Measurements from ENCODE around the gene PTPRA.
A peak's percentile ranks its signal among the peaks of the same experiment; 100 is the strongest.

PTPRA gene

GRCh38 chr20:2838170-2838797 is 35.0 kb upstream of the PTPRA start:
- no peak for TF ChIP-seq TAF1 (IDR thresholded peaks at IDR 0.05; ENCODE audit: borderline replicate concordance, low read depth, low read length)
- TF ChIP-seq POLR2AphosphoS5 (IDR thresholded peaks at IDR 0.05; ENCODE audit: low read depth, low read length): no peak
- TF ChIP-seq POLR2A (IDR thresholded peaks at IDR 0.05; ENCODE audit: low read depth, low read length): no peak
- FAIRE-seq: peak; percentile 58

GRCh38 chr20:2838847-2839671 is 34.2 kb upstream of the PTPRA start:
- no peak for TF ChIP-seq POLR2AphosphoS5 (IDR thresholded peaks at IDR 0.05; ENCODE audit: low read depth, low read length)
- no peak for TF ChIP-seq POLR2A (IDR thresholded peaks at IDR 0.05; ENCODE audit: low read depth, low read length)
- TF ChIP-seq TAF1 (IDR thresholded peaks at IDR 0.05; ENCODE audit: borderline replicate concordance, low read depth, low read length): no peak
- DNase-seq (ENCODE audit: insufficient read length): no peak
- FAIRE-seq: no peak

More at GRCh38 chr20:2838170-2838797, 35.0 kb upstream of the PTPRA start:
- no peak for DNase-seq (ENCODE audit: insufficient read length)

- peak; percentile 74 for FAIRE-seq
- no peak for TF ChIP-seq POLR2AphosphoS5 (IDR thresholded peaks at IDR 0.05; ENCODE audit: low read depth, low read length)
- no peak for TF ChIP-seq TAF1 (IDR thresholded peaks at IDR 0.05; ENCODE audit: borderline replicate concordance, low read depth, low read length)
- no peak for TF ChIP-seq POLR2A (IDR thresholded peaks at IDR 0.05; ENCODE audit: low read depth, low read length)
- DNase-seq (ENCODE audit: insufficient read length): no peak
These were observed 33.5 kb upstream of the PTPRA start for GRCh38 chr20:2839732-2840137.

GRCh38 chr20:2840138-2840966 is 32.9 kb upstream of the PTPRA start, which contains the start of the genes PCED1A and VPS16:
PCED1A (minus strand) TSS chr20:2840655; CDS start chr20:2839912, 743 bp downstream.
VPS16 (plus strand) TSS chr20:2840745; CDS start chr20:2840775, 30 bp downstream.
- TF ChIP-seq POLR2A (IDR thresholded peaks at IDR 0.05; ENCODE audit: low read depth, low read length): peak; percentile 78; the same call in 1 of the 2 replicates
- TF ChIP-seq TAF1 (IDR thresholded peaks at IDR 0.05; ENCODE audit: borderline replicate concordance, low read depth, low read length): peak; percentile 44; the same call in 1 of the 2 replicates
- TF ChIP-seq POLR2AphosphoS5 (IDR thresholded peaks at IDR 0.05; ENCODE audit: low read depth, low read length): peak; percentile 51; the same call in 1 of the 2 replicates
- peak; percentile 99 for FAIRE-seq
- peak; percentile 99 for DNase-seq (ENCODE audit: insufficient read length)

GRCh38 chr20:2840967-2841531 is 32.2 kb upstream of the PTPRA start:
- no peak for TF ChIP-seq TAF1 (IDR thresholded peaks at IDR 0.05; ENCODE audit: borderline replicate concordance, low read depth, low read length)
- no peak for TF ChIP-seq POLR2AphosphoS5 (IDR thresholded peaks at IDR 0.05; ENCODE audit: low read depth, low read length)
- no peak for TF ChIP-seq POLR2A (IDR thresholded peaks at IDR 0.05; ENCODE audit: low read depth, low read length)
- DNase-seq (ENCODE audit: insufficient read length) (peak; percentile 61), FAIRE-seq (peak; percentile 9)

- no peak for FAIRE-seq
- DNase-seq (ENCODE audit: insufficient read length): no peak
- no peak for TF ChIP-seq POLR2AphosphoS5 (IDR thresholded peaks at IDR 0.05; ENCODE audit: low read depth, low read length)
- no peak for TF ChIP-seq POLR2A (IDR thresholded peaks at IDR 0.05; ENCODE audit: low read depth, low read length)
- TF ChIP-seq TAF1 (IDR thresholded peaks at IDR 0.05; ENCODE audit: borderline replicate concordance, low read depth, low read length): no peak
These were observed 27.7 kb upstream of the PTPRA start for GRCh38 chr20:2845607-2846006.

GRCh38 chr20:2846698-2847097 is 26.6 kb upstream of the PTPRA start:
- no peak for FAIRE-seq
- no peak for DNase-seq (ENCODE audit: insufficient read length)
- TF ChIP-seq POLR2A (IDR thresholded peaks at IDR 0.05; ENCODE audit: low read depth, low read length) (no peak), TAF1 (IDR thresholded peaks at IDR 0.05; ENCODE audit: borderline replicate concordance, low read depth, low read length) (no peak), POLR2AphosphoS5 (IDR thresholded peaks at IDR 0.05; ENCODE audit: low read depth, low read length) (no peak)

GRCh38 chr20:2847802-2848201 is 25.5 kb upstream of the PTPRA start:
- no peak for TF ChIP-seq POLR2AphosphoS5 (IDR thresholded peaks at IDR 0.05; ENCODE audit: low read depth, low read length)
- TF ChIP-seq POLR2A (IDR thresholded peaks at IDR 0.05; ENCODE audit: low read depth, low read length): no peak
- no peak for TF ChIP-seq TAF1 (IDR thresholded peaks at IDR 0.05; ENCODE audit: borderline replicate concordance, low read depth, low read length)
- FAIRE-seq: no peak
- DNase-seq (ENCODE audit: insufficient read length): no peak

- no peak for FAIRE-seq
- no peak for TF ChIP-seq TAF1 (IDR thresholded peaks at IDR 0.05; ENCODE audit: borderline replicate concordance, low read depth, low read length)
- TF ChIP-seq POLR2AphosphoS5 (IDR thresholded peaks at IDR 0.05; ENCODE audit: low read depth, low read length): no peak
- TF ChIP-seq POLR2A (IDR thresholded peaks at IDR 0.05; ENCODE audit: low read depth, low read length): no peak
- no peak for DNase-seq (ENCODE audit: insufficient read length)
These were observed 23.8 kb upstream of the PTPRA start for GRCh38 chr20:2849529-2849928.

- DNase-seq (ENCODE audit: insufficient read length) (no peak), FAIRE-seq (no peak)
- TF ChIP-seq TAF1 (IDR thresholded peaks at IDR 0.05; ENCODE audit: borderline replicate concordance, low read depth, low read length) (no peak), POLR2A (IDR thresholded peaks at IDR 0.05; ENCODE audit: low read depth, low read length) (no peak), POLR2AphosphoS5 (IDR thresholded peaks at IDR 0.05; ENCODE audit: low read depth, low read length) (no peak)
These were observed 22.2 kb upstream of the PTPRA start for GRCh38 chr20:2851086-2851485.

Data from GM12892 (cell line).